Left renal pelvis (tissue), 4 donors: Measurements from ENCODE around the gene TMEM30A. TPM values are rescaled to one million over a fixed set of nuclear protein-coding genes. Genes with fewer than 3 reads are reported as not detected.
A peak's percentile ranks its signal among the peaks of the same experiment; 100 is the strongest.

Experiments
- DNase-seq, 4 donors: peaks; one replicate each; pipeline ENCODE4 v3.0.0-alpha.2; 2013; ENCODE audit warnings: low read depth in 4 of 4, low spot score in 3 of 4
- polyA plus RNA-seq, 4 donors: library from polyadenylated mRNA; unstranded; fragments of 120-200 nt; gene quantifications; one replicate each; pipeline ENCODE4 v1.2.1, GENCODE V29; 2013; ENCODE audit not compliant: insufficient read length in 4 of 4

Gene TMEM30A
- polyA plus RNA-seq, 4 donors, result 97.2 to 148 (median 127) TPM

DNA sequence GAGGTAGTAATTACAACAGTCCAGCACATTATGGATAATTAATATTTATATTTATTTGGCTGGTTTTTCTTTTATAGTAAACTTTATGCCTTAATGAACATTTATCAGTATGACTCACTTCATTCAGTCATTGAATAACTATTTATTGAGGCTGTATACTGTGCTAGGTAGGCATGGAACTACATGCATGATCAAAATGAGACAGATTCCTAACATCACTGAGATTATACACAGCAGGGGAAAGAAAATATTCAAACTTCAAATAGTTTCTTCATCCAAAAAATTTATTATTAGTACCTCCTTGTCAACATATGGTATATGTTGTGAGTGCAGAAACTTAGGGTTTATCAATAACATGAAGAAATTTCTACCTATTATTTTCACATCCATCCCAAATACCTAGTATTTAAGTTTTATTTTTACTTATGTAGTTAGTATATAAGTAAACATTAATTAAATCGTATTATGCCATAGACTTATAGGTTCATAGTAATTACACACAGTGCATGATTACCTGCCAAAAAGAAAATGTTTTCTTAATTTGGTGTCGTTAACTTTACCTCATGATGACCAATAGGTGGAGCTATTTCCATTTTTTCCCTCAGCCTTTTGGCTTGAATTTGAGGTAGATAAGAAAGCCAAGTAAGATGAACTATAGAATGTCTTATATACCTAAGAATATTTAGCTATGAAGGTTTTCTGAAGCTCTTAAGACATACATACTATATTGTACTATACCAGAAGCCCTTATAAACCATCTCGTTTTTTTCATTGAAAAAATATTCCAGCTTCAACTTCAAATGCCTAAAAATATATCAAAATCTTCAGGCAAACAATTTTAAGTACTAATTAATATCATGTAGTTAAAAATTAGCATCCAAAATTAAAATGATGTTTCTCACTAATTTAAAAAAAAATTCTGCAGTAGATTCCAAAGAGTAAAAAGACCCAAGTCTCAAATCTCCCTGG is 12.5 kb upstream of the TMEM30A start:
- DNase-seq, result peak in 3 of 4 donors; percentile 40 to 49 (median 48)

DNA sequence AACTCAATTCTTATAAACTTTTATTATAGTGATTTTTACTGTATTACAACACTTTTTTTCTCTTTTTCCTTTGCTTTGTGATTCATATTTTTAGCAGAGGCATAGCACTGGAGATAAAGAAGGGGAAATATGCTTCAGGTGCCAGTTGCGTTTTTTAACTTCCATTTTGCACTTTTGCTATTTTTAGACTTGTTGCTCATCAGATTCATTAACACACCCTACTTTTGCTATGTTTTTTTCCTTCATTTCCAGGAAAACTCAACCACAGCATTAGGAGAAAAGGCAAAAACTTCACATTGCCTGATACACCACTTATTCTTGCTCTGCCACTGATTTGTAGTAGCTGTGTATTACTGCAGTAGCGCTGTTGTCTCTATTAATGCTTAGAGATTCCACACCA is 8.0 kb upstream of the TMEM30A start:
- DNase-seq, result no peak

DNA sequence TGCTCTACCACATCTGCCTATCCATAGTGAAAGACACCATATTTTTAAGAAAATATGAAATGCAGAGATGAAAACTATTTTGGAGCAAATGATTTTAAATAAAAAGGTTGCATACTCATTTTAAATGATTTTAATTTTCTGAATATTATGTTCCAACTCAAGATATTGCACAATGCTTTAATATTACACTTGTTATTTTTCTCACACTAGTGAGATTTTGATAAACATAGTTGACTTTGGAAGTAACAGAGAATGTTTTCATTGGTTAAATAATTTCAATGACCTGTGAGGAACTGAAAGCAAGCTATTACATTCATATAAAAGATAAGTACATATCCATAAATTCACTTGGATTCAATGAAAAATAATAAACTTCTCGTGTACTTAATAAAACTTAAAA is 7.2 kb upstream of the TMEM30A start:
- DNase-seq, result no peak

DNA sequence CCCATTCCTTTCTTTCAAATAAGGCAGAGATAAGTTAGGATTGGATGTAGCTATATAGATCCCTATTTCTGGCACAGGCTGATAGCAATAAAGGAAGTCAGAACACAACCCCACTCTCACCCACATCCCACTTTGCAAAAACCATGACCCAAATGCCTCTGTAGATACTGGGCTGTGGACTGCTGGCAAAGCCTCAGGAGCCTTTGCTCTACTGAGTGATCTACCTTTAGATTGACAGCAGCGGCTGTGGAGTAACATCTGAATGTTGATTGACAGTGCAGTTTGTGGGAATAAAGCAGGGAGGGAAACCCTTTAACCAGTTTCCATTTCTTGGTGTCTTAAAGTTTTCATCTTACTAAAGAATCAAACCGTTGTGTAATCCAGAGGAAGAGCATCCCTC is 6.7 kb upstream of the TMEM30A start:
- DNase-seq, result no peak

DNA sequence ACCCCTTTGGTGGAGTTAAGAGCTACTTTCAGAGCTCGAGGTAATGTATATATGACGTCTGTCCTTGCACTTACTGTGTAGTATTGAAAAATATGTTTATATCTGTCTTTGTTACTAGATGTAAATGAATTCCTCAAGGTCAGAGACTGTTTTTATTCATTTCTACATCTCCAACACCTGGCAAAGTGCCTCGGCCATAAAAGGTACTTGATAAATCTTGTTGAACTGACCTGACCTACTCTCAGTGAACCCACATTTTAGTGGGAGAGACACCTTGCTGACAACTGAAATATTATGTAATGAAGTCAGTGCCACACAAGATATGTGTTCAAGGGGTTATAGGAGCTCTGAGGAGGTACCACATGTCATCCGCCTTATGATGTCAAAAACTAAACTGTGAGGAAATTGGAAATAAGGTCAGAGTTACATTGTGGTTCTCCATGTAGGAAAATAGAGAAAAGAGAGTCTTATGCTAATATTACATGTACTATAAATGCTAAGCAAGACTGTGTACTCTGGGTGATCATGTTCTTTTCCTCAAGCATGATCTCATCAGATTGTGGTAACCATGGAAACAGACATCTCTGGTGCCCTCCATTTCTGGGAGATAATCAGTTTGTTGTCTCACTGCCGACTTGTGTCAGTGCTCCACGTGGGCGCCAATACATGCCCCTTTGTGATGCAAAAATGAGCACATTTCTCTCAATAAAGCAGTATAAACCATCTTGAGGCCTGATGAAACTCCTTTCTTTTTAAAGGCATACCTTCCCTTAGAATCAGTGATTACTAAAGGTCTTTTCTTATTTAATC is 5.7 kb upstream of the TMEM30A start:
- no peak for DNase-seq

DNA sequence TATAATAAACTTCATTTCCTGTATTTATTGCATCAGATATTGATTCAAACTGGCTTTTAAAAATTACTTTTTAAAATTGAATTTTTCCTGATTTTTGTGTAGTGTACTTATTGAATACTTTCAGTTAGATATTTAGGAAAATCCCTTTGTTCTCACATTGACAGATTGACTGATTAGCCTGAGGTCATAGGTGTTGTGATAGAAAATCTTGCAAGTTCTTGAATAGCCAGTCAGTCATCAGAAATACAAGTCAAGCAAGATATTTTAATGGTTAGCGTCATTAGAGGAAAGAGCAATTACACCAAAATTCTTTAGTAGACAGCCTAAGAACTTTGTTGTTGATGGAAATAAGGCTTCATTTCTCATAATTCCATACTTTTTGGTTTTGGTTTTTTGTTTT is 3.4 kb upstream of the TMEM30A start:
- DNase-seq, result no peak

DNA sequence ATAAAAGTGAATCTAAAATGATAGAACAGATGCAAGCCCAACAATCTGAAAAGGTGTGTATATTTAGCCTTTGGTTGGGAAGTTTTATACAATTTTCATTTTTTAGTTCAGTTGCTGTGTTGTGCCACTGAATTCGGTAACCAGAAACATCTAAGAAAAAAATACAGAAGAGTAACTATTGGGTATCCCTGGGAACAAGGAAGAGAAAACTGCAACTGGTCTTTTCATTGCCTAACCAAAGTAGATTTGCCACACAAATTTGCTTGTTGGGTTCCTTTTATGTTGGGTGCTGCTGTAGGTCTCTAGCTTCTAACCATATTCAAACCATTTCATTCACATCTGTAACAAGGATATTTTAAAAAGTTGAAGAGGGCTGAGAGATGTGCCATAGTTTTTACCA is 2.8 kb upstream of the TMEM30A start:
- no peak for DNase-seq

DNA sequence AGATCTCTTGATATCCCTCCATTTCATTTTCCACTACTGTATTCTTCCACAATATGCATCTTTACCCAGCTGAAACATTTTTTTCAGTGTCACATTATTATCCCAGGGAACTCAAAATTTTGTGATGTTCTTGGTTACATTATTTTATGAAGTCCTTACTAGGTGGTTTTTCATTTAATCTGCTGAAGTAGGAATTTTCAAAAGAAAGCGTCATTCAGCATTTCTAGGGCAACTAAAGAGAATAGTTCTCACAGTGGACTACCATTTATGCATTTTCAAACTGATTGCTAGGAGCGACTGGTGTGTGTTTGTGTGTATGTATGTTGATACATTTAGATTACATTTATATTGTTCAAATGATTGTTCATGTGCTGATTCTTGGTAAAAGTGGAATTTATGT is 2.4 kb upstream of the TMEM30A start:
- no peak for DNase-seq

DNA sequence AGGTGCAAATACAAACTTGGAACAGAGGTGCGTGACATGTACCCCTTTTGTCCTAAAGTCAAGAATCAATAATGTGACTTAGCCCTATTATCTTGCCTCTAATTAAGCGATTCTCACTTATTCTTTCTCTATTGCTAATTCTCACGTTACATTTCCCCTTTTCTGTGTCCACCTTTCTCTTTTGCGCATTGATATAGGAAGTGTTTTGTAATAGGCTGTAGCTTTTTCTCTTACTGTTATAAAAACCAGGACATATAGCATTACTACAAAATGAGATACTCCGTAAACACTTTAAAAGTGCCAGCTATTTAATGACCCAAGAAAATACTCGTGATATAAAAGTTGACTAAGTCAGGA is 669 bp upstream of the TMEM30A start:
- no peak for DNase-seq

DNA sequence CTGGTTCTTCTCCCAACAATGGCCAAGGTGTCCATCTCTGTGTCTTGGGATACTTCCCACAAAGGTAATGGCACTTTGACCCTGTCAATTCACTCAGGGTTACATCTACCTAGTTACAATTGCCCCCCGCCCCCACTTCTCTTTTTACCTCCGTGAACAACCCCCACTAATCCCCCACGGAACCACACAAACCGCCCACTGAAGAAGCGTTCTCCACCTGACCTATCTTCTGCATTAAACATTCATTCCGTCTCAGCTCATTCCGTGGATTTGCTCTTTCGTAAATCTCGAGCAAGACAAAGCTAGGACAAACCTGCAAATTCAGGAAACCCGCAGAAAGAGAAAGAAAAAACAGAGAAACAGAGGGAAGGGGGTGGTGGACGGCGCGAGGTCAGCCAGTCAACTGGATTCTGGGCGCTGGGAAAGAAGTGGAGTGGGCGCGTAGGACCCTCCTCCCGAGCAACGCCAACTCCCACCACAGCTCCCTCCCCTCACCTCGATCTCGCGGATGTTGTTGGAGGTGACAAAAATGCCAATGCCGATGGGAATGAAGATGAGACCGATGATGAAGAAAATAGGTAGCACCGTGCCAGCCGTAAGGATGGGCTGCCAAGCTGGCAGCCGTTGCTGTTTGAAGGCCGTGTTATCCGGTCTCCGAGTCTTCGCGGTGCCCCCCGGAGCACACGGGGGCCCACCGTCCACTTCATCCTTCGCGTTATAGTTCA is 523 bp downstream of the TMEM30A start:
- DNase-seq, result peak in 3 of 4 donors; percentile 45 to 61 (median 51)

DNA sequence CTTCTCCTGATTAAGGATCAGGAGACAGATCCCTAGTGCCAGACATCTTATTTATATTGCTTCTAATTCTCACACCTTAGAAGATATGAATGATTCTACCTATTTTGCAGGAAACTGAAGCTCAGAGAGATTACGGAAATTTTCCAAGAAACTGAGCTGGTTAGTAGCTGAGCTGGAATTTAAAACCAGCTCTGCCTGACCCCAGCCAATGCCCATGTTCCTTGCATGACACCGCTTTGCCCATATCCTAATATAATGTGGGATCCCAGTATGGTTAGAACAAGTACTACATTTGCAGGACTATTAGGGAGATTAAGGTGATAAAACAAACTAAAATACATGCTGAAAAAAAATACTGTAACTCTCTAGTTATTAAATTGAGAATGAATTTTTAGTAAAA is 1.9 kb downstream of the TMEM30A start:
- DNase-seq, result no peak

DNA sequence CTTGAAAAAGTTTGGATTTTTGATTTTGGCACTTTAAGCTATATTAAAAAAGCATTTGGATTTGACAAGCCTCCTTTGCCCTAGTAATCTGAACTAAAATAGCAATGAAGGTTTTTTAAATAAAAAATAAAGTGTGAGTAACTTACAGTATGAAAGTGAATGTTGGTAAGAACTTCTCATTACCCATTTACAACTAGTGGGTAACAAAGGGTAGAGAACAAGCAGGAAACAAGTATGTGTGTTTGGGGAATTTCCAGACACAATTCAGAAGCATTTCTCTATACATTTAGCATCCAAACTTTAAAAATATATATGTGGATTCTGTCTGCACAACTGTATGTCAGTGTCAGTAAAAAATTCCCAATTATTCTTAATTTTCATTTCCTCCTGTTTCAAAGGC is 2.9 kb downstream of the TMEM30A start:
- DNase-seq, result no peak

DNA sequence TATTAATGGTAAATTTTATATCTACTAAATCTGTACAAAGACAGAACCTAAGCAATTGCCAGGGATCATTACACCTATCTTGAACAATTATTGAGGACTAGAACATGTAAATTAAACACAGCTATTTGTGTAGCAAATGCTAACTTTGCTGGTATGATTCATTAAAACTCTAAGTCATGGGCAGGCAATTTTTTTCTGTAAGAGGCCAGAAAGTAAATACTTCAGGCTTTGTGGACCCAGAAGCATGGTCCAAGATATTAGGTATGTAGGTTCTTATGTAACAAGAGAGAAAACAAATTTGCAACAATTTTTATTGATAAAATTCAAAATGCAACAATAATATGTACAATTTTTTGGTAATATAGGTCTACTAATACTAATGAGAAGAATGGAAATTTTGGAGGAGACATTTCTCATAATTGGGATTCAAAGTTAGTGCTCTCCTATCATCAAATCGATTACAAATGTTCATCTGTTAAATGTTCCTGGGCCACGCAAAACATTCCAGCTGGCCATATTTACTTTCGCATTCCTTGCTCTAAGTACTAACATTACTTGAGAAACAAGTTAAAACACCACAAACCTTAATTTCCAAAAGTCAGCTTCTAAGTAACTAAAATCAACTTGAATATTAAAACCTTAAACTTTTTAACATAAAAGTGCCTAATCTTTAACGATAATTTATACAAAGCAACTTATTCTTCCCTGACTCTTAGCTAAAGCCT is 4.3 kb downstream of the TMEM30A start:
- DNase-seq, result no peak

DNA sequence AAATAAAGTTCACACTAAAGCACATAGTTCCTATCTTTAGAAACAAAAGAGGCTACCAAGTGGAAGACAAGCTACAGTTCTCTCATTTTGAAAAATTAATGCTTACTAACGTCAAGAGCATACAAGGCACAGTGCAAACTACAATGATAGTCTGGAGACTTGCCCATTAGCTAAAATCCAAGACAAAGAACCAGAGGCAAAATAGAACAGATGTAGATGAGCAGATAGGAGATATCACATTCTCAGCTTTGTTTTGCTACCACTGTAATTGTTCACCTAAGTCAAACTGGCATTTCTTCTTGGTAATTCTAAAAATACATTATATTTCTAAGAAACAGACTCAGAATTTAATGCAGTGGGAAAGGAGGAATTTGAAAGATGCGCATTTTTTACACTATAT is 5.2 kb downstream of the TMEM30A start:
- DNase-seq, result no peak

DNA sequence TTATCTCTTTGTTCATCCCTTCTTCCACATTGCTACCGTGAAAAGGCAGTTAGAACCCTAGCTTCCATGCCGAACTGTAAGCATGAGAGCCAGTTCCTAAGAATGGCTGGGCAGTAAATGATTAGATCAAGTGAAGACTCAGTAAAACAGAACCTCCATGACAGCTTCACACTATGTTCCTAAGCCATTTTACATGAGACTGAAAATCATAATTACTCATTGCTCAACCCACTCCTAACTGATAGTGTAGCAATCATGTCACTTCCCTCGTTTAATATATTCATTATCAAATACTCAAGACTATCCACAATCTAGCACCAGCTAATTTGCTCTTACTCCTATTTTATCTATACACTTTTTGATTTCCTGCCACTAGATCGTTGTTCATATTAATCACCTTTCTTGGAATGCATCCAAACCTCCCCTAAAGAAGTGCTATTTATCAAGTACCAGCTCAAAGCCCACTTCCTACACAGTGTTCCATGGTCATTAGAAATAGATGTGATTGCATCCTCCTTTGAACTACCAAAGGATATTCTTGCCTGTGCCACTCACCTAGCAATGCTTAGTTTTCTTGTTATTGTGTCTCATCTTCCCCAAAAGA is 6.0 kb downstream of the TMEM30A start:
- no peak for DNase-seq

DNA sequence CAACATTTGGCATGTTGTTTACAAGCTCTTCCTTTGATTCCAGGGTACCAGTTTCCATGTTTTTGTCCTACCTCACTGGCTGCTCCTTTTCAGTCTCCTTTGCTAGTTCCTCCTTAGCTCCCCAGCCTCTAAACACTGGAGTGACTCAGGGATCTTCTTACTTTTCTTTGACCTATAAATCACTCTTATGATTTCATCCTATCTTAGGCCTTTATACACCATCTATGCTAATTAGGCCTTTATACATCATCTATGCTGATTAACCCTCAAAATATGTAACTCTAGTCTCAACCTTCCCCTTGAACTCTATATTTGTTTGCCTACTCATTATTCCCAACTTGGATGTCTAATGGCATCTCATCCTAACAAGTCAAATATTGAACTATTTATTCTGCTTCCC is 9.5 kb downstream of the TMEM30A start:
- no peak for DNase-seq

DNA sequence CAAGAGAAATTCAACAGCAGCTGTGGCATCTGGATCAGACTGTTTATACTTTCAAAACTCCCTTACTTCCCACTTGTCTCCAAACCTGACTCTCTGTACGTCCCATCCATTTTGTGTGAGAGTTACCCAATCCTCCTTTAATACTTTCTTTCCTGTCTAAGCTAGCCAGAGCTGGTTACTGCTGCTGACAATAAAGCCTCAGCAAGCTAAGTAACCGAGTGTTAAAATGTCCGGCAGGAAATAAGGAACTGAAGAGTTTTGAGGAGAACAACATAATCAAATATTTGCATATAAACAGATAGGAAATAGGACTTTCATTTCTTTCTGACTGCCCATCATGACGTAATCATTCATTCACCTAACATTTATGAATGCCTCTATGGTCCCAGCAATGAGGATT is 11.6 kb downstream of the TMEM30A start:
- DNase-seq, result no peak

DNA sequence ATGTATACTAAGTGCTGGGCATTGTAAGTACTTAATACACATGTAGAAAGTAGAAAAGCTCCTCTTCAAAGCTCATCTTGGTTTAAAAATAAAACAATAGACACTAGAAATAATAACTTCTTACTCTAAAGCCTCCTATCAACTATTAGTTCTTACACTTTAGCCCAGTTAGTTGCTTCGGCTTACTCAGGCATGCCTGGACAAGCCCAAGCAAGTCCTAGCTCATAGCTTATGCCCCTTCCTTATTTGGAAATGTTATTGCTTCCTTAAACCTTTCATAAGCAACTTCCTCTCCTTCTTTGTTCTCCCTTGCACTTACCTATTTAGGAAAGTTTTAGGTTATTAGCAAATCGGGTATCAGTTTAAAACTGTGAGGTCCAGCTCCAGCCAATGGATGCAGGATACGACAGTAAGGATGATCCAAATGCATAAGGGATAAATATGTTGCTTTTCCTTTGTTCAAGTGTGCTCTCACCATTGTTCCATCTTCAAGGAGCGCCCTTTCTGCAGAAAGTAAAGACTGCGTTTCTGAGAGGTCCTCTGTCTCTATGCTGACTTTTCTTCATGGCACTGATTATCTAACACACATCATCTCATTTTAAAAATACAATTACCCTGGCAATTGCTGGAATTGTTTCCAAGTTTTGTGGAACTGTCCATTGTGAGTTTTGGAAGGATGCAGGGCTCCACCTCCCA is 12.3 kb downstream of the TMEM30A start:
- no peak for DNase-seq

DNA sequence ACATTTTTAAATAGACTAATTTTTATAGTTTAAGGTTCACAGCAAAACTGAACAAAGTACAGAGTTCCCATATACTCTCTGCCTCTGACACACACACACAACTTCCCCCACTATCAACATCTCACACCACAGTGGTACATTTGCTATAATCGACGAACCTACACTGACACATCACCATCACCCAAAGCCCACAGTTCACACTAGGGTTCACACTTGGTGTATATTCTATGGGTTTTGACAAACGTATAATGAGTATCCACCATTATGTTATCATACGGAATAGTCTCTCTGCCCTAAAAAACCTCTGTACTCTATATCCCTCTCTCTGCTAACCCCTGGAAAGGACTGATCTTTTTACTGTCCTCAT is 15.6 kb downstream of the TMEM30A start:
- no peak for DNase-seq
